ENCODE results near the gene WDR88.

Gene WDR88

GRCh38 chr19:33201886-33202545 lies 70.1 kb downstream of the WDR88 start:
- H3K27ac ChIP-seq (ENCODE audit: low read length): no peak overlapping the region
- no peaks in the 10 kb centered on the region for H3K27me3 ChIP-seq (ENCODE audit: insufficient read depth, low read length)
- H3K9ac ChIP-seq (ENCODE audit: low read depth, low read length): no peak overlapping the region
- peaks cover 9% of the 10 kb centered on the region for H3K36me3 ChIP-seq (ENCODE audit: insufficient read depth, low read depth, low read length)
- no peaks in the 10 kb centered on the region for H3K4me1 ChIP-seq (ENCODE audit: insufficient read depth, low read length)
- H3K4me3 ChIP-seq (ENCODE audit: low read length): no peak overlapping the region
- H3K9me3 ChIP-seq (ENCODE audit: insufficient read depth, low read depth, low read length): no peaks in the 10 kb centered on the region

DNA sequence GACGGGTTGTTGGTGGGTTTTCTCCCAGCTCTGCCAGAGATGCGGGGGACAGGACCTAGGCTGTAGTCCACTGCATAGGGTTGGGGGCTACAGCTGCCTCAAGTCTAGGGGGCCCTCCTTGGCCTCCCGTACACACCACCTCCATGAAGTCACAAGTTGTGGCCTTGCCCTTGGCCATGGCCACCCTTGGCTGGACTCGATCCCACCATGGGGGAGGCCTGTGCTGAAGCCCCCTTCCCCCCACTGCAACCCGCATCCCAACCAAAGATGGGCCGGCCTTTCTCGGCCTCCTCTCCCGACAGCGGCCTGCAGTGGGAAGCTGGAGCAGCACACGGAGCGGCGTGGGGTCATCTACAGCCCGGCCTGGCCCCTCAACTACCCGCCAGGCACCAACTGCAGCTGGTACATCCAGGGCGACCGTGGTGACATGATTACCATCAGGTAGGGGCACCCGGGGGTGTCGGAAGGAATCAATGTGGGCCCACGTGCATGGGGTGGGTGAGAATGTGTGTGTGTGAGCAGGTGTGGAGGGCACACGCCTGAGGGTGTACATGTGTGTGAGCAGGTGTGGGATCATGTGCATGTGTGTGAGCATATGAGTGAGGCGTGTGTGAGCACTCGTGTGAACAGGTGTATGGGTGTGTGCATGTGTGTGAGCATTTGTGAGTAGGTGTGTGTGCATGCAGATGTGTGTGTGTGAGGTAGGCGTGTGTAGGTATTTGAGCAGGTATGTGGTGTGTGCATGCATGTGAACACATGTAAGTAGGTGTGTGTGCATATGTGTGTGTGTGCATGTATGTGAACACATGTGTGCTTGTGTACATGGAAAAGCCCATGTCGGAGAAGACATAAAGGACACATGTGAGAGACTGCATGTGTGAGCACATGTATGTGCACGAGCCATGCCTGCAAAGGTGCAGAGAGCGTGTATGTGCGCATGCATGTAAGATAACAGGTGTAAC lies 70.9 kb downstream of the WDR88 start:
- H3K27ac ChIP-seq (ENCODE audit: low read length): no peak overlapping the region
- no peaks in the 10 kb centered on the region for H3K4me1 ChIP-seq (ENCODE audit: insufficient read depth, low read length)
- H3K9ac ChIP-seq (ENCODE audit: low read depth, low read length): no peak overlapping the region
- H3K4me3 ChIP-seq (ENCODE audit: low read length): no peak overlapping the region
- H3K27me3 ChIP-seq (ENCODE audit: insufficient read depth, low read length): no peaks in the 10 kb centered on the region
- H3K9me3 ChIP-seq (ENCODE audit: insufficient read depth, low read depth, low read length): no peaks in the 10 kb centered on the region
- H3K36me3 ChIP-seq (ENCODE audit: insufficient read depth, low read depth, low read length): peaks cover 8% of the 10 kb centered on the region

DNA sequence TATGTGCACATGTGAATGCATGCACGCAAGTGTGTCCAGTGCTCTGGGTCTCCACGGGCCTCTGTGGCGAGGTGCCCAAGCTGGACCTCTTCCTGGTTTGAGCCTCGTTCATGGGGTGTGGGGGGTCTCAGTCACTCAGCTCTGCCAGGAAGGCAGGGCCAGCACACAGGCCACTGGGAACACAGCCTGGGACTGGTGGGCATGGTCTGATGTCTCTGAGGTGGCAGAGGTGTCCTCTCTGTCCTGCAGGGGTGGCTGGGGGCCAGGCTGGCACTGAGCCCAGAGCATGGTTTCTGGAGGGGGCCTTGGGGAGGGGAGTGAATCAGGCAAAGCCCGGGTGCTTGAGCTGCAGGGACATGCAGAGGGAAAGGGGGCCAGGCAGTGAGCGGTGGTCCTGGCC lies 71.6 kb downstream of the WDR88 start:
- H3K9ac ChIP-seq (ENCODE audit: low read depth, low read length): no peak overlapping the region
- peaks cover 8% of the 10 kb centered on the region for H3K36me3 ChIP-seq (ENCODE audit: insufficient read depth, low read depth, low read length)
- no peaks in the 10 kb centered on the region for H3K4me1 ChIP-seq (ENCODE audit: insufficient read depth, low read length)

DNA sequence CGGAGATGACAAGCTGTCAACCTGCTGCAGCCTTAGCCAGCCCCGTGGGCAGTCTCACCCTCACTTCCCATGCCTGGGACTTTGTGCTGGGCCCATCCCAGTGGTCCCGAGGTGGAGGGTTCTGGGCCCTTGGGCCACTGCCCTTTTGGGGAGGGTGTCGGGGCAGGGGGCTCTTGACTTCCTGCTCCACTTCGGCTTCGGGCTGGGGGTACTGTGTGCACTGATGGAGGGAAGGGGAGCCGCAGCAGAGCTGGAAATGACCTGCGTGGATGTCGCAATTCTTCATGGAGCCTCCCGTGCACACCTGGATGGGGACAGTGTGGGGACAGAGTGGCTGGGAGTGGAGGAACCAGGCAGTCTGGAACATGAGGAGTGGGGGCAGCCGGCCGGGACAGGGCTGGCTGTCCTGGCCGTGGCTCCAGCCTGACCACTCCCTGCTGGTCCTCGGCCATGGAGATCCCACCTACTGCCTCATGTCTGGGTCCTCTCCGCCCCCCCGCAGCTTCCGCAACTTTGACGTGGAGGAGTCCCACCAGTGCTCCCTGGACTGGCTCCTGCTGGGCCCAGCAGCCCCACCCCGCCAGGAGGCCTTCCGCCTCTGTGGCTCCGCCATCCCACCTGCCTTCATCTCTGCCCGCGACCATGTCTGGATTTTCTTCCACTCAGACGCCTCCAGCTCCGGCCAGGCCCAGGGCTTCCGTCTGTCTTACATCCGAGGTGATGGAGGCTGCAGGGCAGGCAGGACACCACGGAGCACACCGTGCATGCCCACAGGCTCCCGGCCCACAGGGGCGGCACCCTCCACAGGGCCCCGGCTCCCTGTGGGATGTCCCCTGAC lies 72.4 kb downstream of the WDR88 start:
- Histone ChIP-seq H3K4me1 (ENCODE audit: insufficient read depth, low read length) (no peaks in the 10 kb centered on the region), H3K9me3 (ENCODE audit: insufficient read depth, low read depth, low read length) (no peaks in the 10 kb centered on the region), H3K9ac (ENCODE audit: low read depth, low read length) (no peak overlapping the region), H3K27me3 (ENCODE audit: insufficient read depth, low read length) (no peaks in the 10 kb centered on the region), H3K4me3 (ENCODE audit: low read length) (no peak overlapping the region), H3K36me3 (ENCODE audit: insufficient read depth, low read depth, low read length) (peaks cover 8% of the 10 kb centered on the region), H3K27ac (ENCODE audit: low read length) (no peak overlapping the region)

More for the DNA sequence above, 71.6 kb downstream of the WDR88 start:
- Histone ChIP-seq H3K27me3 (ENCODE audit: insufficient read depth, low read length) (no peaks in the 10 kb centered on the region), H3K27ac (ENCODE audit: low read length) (no peak overlapping the region), H3K9me3 (ENCODE audit: insufficient read depth, low read depth, low read length) (no peaks in the 10 kb centered on the region), H3K4me3 (ENCODE audit: low read length) (no peak overlapping the region)

DNA sequence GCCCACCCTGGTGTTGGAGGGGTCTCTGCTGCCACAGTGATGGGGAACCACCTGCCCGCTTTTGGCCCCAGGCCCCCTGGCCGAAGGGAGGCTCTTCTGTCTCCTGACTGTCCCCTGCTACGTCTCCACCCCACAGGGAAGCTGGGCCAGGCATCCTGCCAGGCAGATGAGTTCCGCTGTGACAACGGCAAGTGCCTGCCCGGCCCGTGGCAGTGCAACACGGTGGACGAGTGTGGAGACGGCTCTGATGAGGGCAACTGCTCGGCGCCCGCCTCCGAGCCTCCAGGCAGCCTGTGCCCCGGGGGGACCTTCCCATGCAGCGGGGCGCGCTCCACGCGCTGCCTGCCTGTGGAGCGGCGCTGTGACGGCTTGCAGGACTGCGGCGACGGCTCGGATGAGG lies 73.2 kb downstream of the WDR88 start:
- no peaks in the 10 kb centered on the region for H3K27me3 ChIP-seq (ENCODE audit: insufficient read depth, low read length)

GRCh38 chr19:33205531-33206260 lies 73.8 kb downstream of the WDR88 start:
- no peaks in the 10 kb centered on the region for H3K4me1 ChIP-seq (ENCODE audit: insufficient read depth, low read length)
- H3K4me3 ChIP-seq (ENCODE audit: low read length): no peak overlapping the region
- H3K27me3 ChIP-seq (ENCODE audit: insufficient read depth, low read length): no peaks in the 10 kb centered on the region
- no peak overlapping the region for H3K27ac ChIP-seq (ENCODE audit: low read length)
- H3K36me3 ChIP-seq (ENCODE audit: insufficient read depth, low read depth, low read length): peaks cover 8% of the 10 kb centered on the region
- no peak overlapping the region for H3K9ac ChIP-seq (ENCODE audit: low read depth, low read length)
- no peaks in the 10 kb centered on the region for H3K9me3 ChIP-seq (ENCODE audit: insufficient read depth, low read depth, low read length)

More for the DNA sequence above, 73.2 kb downstream of the WDR88 start:
- H3K9me3 ChIP-seq (ENCODE audit: insufficient read depth, low read depth, low read length): no peaks in the 10 kb centered on the region
- peaks cover 8% of the 10 kb centered on the region for H3K36me3 ChIP-seq (ENCODE audit: insufficient read depth, low read depth, low read length)
- H3K9ac ChIP-seq (ENCODE audit: low read depth, low read length): no peak overlapping the region
- H3K4me1 ChIP-seq (ENCODE audit: insufficient read depth, low read length): no peaks in the 10 kb centered on the region
- no peak overlapping the region for H3K4me3 ChIP-seq (ENCODE audit: low read length)
- H3K27ac ChIP-seq (ENCODE audit: low read length): no peak overlapping the region

- no peaks in the 10 kb centered on the region for H3K4me1 ChIP-seq (ENCODE audit: insufficient read depth, low read length)
- H3K27ac ChIP-seq (ENCODE audit: low read length): no peak overlapping the region
- no peak overlapping the region for H3K9ac ChIP-seq (ENCODE audit: low read depth, low read length)
- no peak overlapping the region for H3K4me3 ChIP-seq (ENCODE audit: low read length)
- H3K36me3 ChIP-seq (ENCODE audit: insufficient read depth, low read depth, low read length): peaks cover 8% of the 10 kb centered on the region
- no peaks in the 10 kb centered on the region for H3K9me3 ChIP-seq (ENCODE audit: insufficient read depth, low read depth, low read length)
- no peaks in the 10 kb centered on the region for H3K27me3 ChIP-seq (ENCODE audit: insufficient read depth, low read length)
Observed at GRCh38 chr19:33206261-33207039, 74.5 kb downstream of the WDR88 start.

GRCh38 chr19:33207040-33207620 lies 75.2 kb downstream of the WDR88 start:
- Histone ChIP-seq H3K9ac (ENCODE audit: low read depth, low read length) (no peak overlapping the region), H3K4me1 (ENCODE audit: insufficient read depth, low read length) (no peaks in the 10 kb centered on the region), H3K27me3 (ENCODE audit: insufficient read depth, low read length) (no peaks in the 10 kb centered on the region), H3K9me3 (ENCODE audit: insufficient read depth, low read depth, low read length) (no peaks in the 10 kb centered on the region), H3K4me3 (ENCODE audit: low read length) (no peak overlapping the region), H3K27ac (ENCODE audit: low read length) (no peak overlapping the region), H3K36me3 (ENCODE audit: insufficient read depth, low read depth, low read length) (peaks cover 8% of the 10 kb centered on the region)

GRCh38 chr19:33207903-33208302 lies 76.0 kb downstream of the WDR88 start:
- H3K4me1 ChIP-seq (ENCODE audit: insufficient read depth, low read length): no peaks in the 10 kb centered on the region
- no peaks in the 10 kb centered on the region for H3K27me3 ChIP-seq (ENCODE audit: insufficient read depth, low read length)
- no peak overlapping the region for H3K9ac ChIP-seq (ENCODE audit: low read depth, low read length)
- H3K4me3 ChIP-seq (ENCODE audit: low read length): no peak overlapping the region
- H3K27ac ChIP-seq (ENCODE audit: low read length): no peak overlapping the region
- no peaks in the 10 kb centered on the region for H3K9me3 ChIP-seq (ENCODE audit: insufficient read depth, low read depth, low read length)
- H3K36me3 ChIP-seq (ENCODE audit: insufficient read depth, low read depth, low read length): peaks cover 5% of the 10 kb centered on the region

- H3K4me3 ChIP-seq (ENCODE audit: low read length): no peak overlapping the region
- no peaks in the 10 kb centered on the region for H3K4me1 ChIP-seq (ENCODE audit: insufficient read depth, low read length)
- H3K9ac ChIP-seq (ENCODE audit: low read depth, low read length): no peak overlapping the region
- no peaks in the 10 kb centered on the region for H3K27me3 ChIP-seq (ENCODE audit: insufficient read depth, low read length)
- no peak overlapping the region for H3K27ac ChIP-seq (ENCODE audit: low read length)
- no peaks in the 10 kb centered on the region; the same call in 1 of the 2 replicates for H3K36me3 ChIP-seq (ENCODE audit: insufficient read depth, low read depth, low read length)
- H3K9me3 ChIP-seq (ENCODE audit: insufficient read depth, low read depth, low read length): no peaks in the 10 kb centered on the region
Observed at GRCh38 chr19:33208371-33208895, 76.5 kb downstream of the WDR88 start.

Measured in iPS-20b (cell line).